Measurements from ENCODE around the gene CAPN10. TPM values are rescaled to one million over a fixed set of nuclear protein-coding genes. Genes with fewer than 3 reads are reported as not detected.

CAPN10 gene
- polyA plus RNA-seq, 1 donor (not counting 4 experiments of a cell fraction or from before 2014, with no cell fraction given): 7.1 TPM

DNA sequence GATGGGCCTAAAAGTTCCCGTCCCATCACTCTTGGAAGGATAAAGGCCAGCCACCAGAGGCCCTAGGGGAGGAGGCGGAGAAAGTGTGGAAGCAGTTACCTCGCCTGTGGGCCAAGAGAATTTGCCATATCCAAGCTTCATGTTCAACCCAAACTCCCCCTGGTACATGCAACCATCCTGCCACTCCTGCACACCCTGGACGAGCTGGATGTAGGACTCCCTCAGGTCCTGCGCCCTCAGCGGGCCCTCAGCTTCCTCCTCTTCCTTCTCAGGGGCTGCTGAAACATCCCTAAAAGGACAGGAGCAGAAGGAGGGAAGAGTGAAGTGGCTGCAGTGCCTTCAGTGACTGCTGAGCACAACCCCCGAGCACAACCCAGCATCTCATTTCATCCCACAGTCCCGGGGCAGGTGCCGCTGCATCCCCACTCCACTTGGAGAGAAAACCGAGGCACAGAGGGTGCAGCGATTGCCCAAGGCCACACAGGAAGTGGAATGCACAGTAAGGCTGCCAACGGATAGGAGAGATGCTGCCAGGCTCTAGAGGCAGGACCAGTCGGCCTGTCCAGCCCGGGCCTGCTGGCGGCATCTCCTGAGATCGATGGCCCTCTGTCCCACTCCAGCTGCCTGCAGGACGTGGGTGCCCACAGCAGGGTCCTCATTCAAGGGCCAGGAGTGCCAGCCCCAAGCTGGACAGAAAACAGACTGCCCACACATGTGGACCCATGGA, 31.6 kb upstream of the CAPN10 start:
- Histone ChIP-seq H3K79me2 (ENCODE audit: control insufficient read depth, insufficient read depth, low read length) (no peaks in the 10 kb centered on the region), H2AFZ (ENCODE audit: control insufficient read depth, low read length) (no peak overlapping the region), H4K20me1 (ENCODE audit: control insufficient read depth, extremely low read depth, insufficient read depth, low read length) (no peaks in the 10 kb centered on the region), H3K27ac (ENCODE audit: control insufficient read depth, insufficient read depth, low read length) (no peak overlapping the region), H3K4me2 (ENCODE audit: control insufficient read depth, extremely low read depth, insufficient read depth, low read depth, low read length) (no peak overlapping the region), H3K27me3 (ENCODE audit: control insufficient read depth, extremely low read depth, insufficient read depth, low read length) (no peaks in the 10 kb centered on the region), H3K9ac (ENCODE audit: control insufficient read depth, extremely low read depth, insufficient read depth, low read length) (no peak overlapping the region), H3K9me3 (ENCODE audit: control insufficient read depth, low read depth, low read length) (no peaks in the 10 kb centered on the region), H3K9me1 (ENCODE audit: control insufficient read depth, extremely low read depth, insufficient read depth, low read length) (no peaks in the 10 kb centered on the region), H3K36me3 (ENCODE audit: control insufficient read depth in 2 of 2, extremely low read depth in 1 of 2, insufficient read depth in 2 of 2, low read length in 2 of 2) (peaks cover 5 to 7% of the 10 kb centered on the region in 2 experiments), H3K4me1 (ENCODE audit: control insufficient read depth, extremely low read depth, insufficient read depth, low read length) (peaks cover 19% of the 10 kb centered on the region), H3K4me3 (ENCODE audit: control insufficient read depth in 2 of 3, extremely low read depth in 1 of 3, insufficient read depth in 2 of 3, low read depth in 1 of 3, low read length in 3 of 3) (no peak overlapping the region)
- no peak for DNase-seq (ENCODE audit: low read depth, low spot score)
- dilution Hi-C loops (cut with MboI; ENCODE audit: extremely low pct_ligation_motif_present, low sequenced_read_pairs): no loop called here
- FAIRE-seq: no peak
- TF ChIP-seq, protein P1, sequence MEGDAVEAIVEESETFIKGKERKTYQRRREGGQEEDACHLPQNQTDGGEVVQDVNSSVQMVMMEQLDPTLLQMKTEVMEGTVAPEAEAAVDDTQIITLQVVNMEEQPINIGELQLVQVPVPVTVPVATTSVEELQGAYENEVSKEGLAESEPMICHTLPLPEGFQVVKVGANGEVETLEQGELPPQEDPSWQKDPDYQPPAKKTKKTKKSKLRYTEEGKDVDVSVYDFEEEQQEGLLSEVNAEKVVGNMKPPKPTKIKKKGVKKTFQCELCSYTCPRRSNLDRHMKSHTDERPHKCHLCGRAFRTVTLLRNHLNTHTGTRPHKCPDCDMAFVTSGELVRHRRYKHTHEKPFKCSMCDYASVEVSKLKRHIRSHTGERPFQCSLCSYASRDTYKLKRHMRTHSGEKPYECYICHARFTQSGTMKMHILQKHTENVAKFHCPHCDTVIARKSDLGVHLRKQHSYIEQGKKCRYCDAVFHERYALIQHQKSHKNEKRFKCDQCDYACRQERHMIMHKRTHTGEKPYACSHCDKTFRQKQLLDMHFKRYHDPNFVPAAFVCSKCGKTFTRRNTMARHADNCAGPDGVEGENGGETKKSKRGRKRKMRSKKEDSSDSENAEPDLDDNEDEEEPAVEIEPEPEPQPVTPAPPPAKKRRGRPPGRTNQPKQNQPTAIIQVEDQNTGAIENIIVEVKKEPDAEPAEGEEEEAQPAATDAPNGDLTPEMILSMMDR (optimal IDR thresholded peaks at IDR 0.05 in 1 of 3, IDR thresholded peaks at IDR 0.05 in 1 of 3, conservative IDR thresholded peaks at IDR 0.05 in 1 of 3; ENCODE audit: extremely low read depth in 1 of 3, insufficient read depth in 2 of 3, low read length in 3 of 3): no peak
- TF ChIP-seq EZH2 (IDR thresholded peaks at IDR 0.05; ENCODE audit: low read length): no peak

DNA sequence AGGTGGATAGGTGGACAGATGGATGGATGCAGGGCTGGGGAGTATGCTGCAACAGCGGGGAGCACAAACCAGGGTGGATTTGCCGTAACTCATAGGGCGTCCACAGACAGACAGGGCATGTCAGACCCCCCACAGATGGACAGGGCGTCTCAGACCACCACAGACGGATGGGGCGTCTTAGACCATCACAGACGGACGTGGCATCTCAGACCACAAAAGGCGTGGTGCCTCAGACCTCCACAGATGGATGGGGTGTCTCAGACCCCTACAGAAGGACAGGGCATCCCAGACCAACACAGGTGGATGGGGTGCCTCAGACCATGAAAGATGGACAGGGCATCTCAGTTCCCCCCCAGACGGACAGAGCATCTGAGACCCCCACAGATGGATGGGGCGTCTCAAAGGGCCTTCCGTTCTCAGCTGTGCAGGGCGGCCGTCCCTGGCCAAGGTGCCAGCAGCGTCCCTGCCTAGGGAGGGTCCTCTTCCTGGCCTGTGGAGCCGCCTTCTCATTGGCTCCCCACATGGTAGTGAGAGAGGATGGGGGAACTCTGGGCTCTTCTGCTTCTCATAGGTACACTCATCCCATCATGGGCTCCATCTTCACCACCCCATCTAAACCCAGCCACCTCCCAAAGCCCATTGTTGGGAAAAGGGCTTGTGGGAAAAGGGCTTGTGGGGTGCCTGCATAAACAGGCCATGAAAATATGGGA, 30.8 kb upstream of the CAPN10 start:
- TF ChIP-seq, protein P1 (optimal IDR thresholded peaks at IDR 0.05 in 1 of 3, IDR thresholded peaks at IDR 0.05 in 1 of 3, conservative IDR thresholded peaks at IDR 0.05 in 1 of 3; ENCODE audit: extremely low read depth in 1 of 3, insufficient read depth in 2 of 3, low read length in 3 of 3): no peak
- TF ChIP-seq EZH2 (IDR thresholded peaks at IDR 0.05; ENCODE audit: low read length): no peak
- no peak overlapping the region for H2AFZ ChIP-seq (ENCODE audit: control insufficient read depth, low read length)
- H3K27me3 ChIP-seq (ENCODE audit: control insufficient read depth, extremely low read depth, insufficient read depth, low read length): no peaks in the 10 kb centered on the region
- H3K4me2 ChIP-seq (ENCODE audit: control insufficient read depth, extremely low read depth, insufficient read depth, low read depth, low read length): no peak overlapping the region
- H3K36me3 ChIP-seq (ENCODE audit: control insufficient read depth in 2 of 2, extremely low read depth in 1 of 2, insufficient read depth in 2 of 2, low read length in 2 of 2): peaks cover 5 to 7% of the 10 kb centered on the region in 2 experiments
- FAIRE-seq (no peak), DNase-seq (ENCODE audit: low read depth, low spot score) (no peak)
- H3K9ac ChIP-seq (ENCODE audit: control insufficient read depth, extremely low read depth, insufficient read depth, low read length): no peak overlapping the region
- dilution Hi-C loops (cut with MboI; ENCODE audit: extremely low pct_ligation_motif_present, low sequenced_read_pairs): no loop called here
- H3K79me2 ChIP-seq (ENCODE audit: control insufficient read depth, insufficient read depth, low read length): no peaks in the 10 kb centered on the region
- H3K4me1 ChIP-seq (ENCODE audit: control insufficient read depth, extremely low read depth, insufficient read depth, low read length): peaks cover 19% of the 10 kb centered on the region
- H3K4me3 ChIP-seq (ENCODE audit: control insufficient read depth in 2 of 3, extremely low read depth in 1 of 3, insufficient read depth in 2 of 3, low read depth in 1 of 3, low read length in 3 of 3): no peak overlapping the region
- no peaks in the 10 kb centered on the region for H4K20me1 ChIP-seq (ENCODE audit: control insufficient read depth, extremely low read depth, insufficient read depth, low read length)
- no peak overlapping the region for H3K27ac ChIP-seq (ENCODE audit: control insufficient read depth, insufficient read depth, low read length)
- no peaks in the 10 kb centered on the region for H3K9me3 ChIP-seq (ENCODE audit: control insufficient read depth, low read depth, low read length)
- H3K9me1 ChIP-seq (ENCODE audit: control insufficient read depth, extremely low read depth, insufficient read depth, low read length): no peaks in the 10 kb centered on the region

All from keratinocyte (primary cell).